Mesothelial cell of epicardium (in vitro differentiated cells): ENCODE data around the gene C16orf74. TPM values are rescaled to one million over a fixed set of nuclear protein-coding genes. Genes with fewer than 3 reads are reported as not detected.

Experiments
- DNase-seq, 2 experiments: peaks; one replicate each; pipeline ENCODE4 v3.0.0; 2021; ENCODE audit warnings: low spot score in 2 of 2; ENCODE audit not compliant: unreplicated experiment in 2 of 2
- H3K27ac Mint-ChIP-seq: 2 replicates; pipeline ENCODE4 v1.8.0; 2021; ENCODE audit warnings: mixed read lengths
- H3K27me3 Mint-ChIP-seq: 2 replicates; pipeline ENCODE4 v1.8.0; 2021; ENCODE audit warnings: low read depth, mixed read lengths
- H3K36me3 Mint-ChIP-seq: 2 replicates; pipeline ENCODE4 v1.8.0; 2021; ENCODE audit warnings: mixed read lengths
- H3K4me1 Mint-ChIP-seq: 2 replicates; pipeline ENCODE4 v1.8.0; 2021; ENCODE audit warnings: mixed read lengths
- H3K4me3 Mint-ChIP-seq: 2 replicates; pipeline ENCODE4 v1.8.0; 2021; ENCODE audit warnings: mild to moderate bottlenecking, moderate library complexity, mixed read lengths
- H3K9me3 Mint-ChIP-seq: 2 replicates; pipeline ENCODE4 v1.8.0; 2021; ENCODE audit warnings: mixed read lengths
- total RNA-seq: library from RNA; stranded (reverse); gene quantifications from 3 replicates; pipeline ENCODE4 v1.2.1, GENCODE V29; 2021
- TF ChIP-seq, protein P1 (sequence below): fragments of 200-600 bp; sonication (generic); IDR thresholded peaks from one replicate; pipeline ENCODE4 v1.5.0; 2021; ENCODE audit warnings: antibody characterized with exemption; ENCODE audit not compliant: unreplicated experiment

C16orf74 gene
- total RNA-seq, 1 donor from 2014 or later = 12.1 TPM

GRCh38 chr16:85681255-85681654 lies 69.6 kb downstream of the C16orf74 start:
- TF ChIP-seq, protein P1, sequence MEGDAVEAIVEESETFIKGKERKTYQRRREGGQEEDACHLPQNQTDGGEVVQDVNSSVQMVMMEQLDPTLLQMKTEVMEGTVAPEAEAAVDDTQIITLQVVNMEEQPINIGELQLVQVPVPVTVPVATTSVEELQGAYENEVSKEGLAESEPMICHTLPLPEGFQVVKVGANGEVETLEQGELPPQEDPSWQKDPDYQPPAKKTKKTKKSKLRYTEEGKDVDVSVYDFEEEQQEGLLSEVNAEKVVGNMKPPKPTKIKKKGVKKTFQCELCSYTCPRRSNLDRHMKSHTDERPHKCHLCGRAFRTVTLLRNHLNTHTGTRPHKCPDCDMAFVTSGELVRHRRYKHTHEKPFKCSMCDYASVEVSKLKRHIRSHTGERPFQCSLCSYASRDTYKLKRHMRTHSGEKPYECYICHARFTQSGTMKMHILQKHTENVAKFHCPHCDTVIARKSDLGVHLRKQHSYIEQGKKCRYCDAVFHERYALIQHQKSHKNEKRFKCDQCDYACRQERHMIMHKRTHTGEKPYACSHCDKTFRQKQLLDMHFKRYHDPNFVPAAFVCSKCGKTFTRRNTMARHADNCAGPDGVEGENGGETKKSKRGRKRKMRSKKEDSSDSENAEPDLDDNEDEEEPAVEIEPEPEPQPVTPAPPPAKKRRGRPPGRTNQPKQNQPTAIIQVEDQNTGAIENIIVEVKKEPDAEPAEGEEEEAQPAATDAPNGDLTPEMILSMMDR = no peak
- Mint-ChIP-seq H3K36me3 (peaks cover 3% of the 10 kb centered on the region), H3K4me3 (no peak overlapping the region), H3K27me3 (no peaks in the 10 kb centered on the region), H3K9me3 (no peaks in the 10 kb centered on the region), H3K27ac (no peak overlapping the region), H3K4me1 (peaks cover 7% of the 10 kb centered on the region)
- no peak for DNase-seq

GRCh38 chr16:85680352-85680944 lies 70.4 kb downstream of the C16orf74 start:
- Mint-ChIP-seq H3K27ac (no peak overlapping the region), H3K27me3 (no peaks in the 10 kb centered on the region), H3K4me1 (peaks cover 8% of the 10 kb centered on the region), H3K4me3 (no peak overlapping the region), H3K36me3 (peaks cover 5% of the 10 kb centered on the region), H3K9me3 (no peaks in the 10 kb centered on the region)
- TF ChIP-seq, protein P1 = no peak
- no peak for DNase-seq

DNA sequence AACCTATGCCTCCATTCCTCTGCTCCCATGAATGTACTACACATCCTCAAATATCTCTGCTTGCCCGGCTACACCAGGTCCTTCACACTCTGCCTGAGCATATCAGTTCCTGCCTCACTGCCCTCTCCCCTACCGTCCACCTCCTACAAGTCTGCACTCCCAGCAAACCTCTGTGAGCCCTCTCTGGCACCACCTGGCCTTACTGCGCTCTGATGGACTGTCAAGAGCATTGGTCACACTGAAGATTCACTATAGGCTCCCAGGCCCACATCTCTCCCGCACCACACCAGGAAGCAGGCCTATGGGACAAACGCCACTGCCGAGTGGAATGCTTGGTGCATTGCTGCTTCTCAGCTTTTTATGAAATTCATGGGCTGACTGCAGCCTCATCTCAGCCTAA lies 71.0 kb downstream of the C16orf74 start:
- no peaks in the 10 kb centered on the region for H3K9me3 Mint-ChIP-seq
- H3K27me3 Mint-ChIP-seq = no peaks in the 10 kb centered on the region
- TF ChIP-seq, protein P1 = no peak
- peak overlapping the region; percentile 33 for H3K27ac Mint-ChIP-seq
- peaks cover 8% of the 10 kb centered on the region for H3K36me3 Mint-ChIP-seq
- peaks cover 14% of the 10 kb centered on the region for H3K4me1 Mint-ChIP-seq
- DNase-seq = no peak
- H3K4me3 Mint-ChIP-seq = no peak overlapping the region

GRCh38 chr16:85678821-85679220 lies 72.1 kb downstream of the C16orf74 start:
- Mint-ChIP-seq H3K27me3 (no peaks in the 10 kb centered on the region), H3K4me3 (no peak overlapping the region), H3K27ac (peak overlapping the region; percentile 17), H3K4me1 (peaks cover 24% of the 10 kb centered on the region), H3K36me3 (peaks cover 11% of the 10 kb centered on the region), H3K9me3 (no peaks in the 10 kb centered on the region)
- TF ChIP-seq, protein P1 = no peak
- DNase-seq = no peak

DNA sequence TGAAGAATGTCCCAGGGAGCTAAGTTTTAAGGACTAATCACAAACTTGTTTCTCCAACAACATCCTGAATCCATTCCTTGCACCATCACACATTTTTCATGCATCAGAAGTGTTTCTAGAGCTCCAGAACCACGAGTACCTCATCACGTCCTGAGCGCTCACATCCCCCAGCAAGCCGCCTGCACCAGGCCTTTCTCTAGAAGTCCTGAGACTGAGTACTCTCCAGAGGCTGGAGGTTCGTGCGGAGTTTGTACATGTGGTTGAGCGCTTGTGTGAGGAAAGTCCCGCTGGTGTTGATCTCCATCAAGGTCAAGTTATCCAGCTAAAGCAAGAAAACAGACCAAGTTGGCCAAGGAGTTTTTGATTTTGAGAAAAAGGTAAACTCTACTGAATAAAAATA lies 72.9 kb downstream of the C16orf74 start:
- TF ChIP-seq, protein P1 = no peak
- Mint-ChIP-seq H3K4me3 (no peak overlapping the region), H3K27me3 (no peaks in the 10 kb centered on the region), H3K36me3 (peaks cover 11% of the 10 kb centered on the region), H3K9me3 (no peaks in the 10 kb centered on the region), H3K27ac (no peak overlapping the region), H3K4me1 (peaks cover 17% of the 10 kb centered on the region)
- no peak for DNase-seq
